Neutrophil (primary cell): ENCODE measurements around the gene SH3GL2.

Experiments used
- H3K27ac ChIP-seq: fragments of 200-600 bp; sonication (generic); 2 replicates; pipeline ENCODE4 v1.5.1; 2016; ENCODE audit warnings: mild to moderate bottlenecking, moderate library complexity
- H3K27me3 ChIP-seq: fragments of 200-600 bp; sonication (generic); 2 replicates; pipeline ENCODE4 v1.6.0; 2016; ENCODE audit warnings: mild to moderate bottlenecking
- H3K36me3 ChIP-seq: fragments of 200-600 bp; sonication (generic); 2 replicates; pipeline ENCODE4 v1.5.1; 2017
- H3K4me1 ChIP-seq, 2 experiments: fragments of 200-600 bp in 1 of 2; sonication (generic) in 1 of 2; 1 replicate in 1 of 2; 2 replicates in 1 of 2; pipeline versions ENCODE4 v1.5.1 to v1.6.1; 2013 to 2016; ENCODE audit warnings: low read depth in 1 of 2, low read length in 1 of 2, mild to moderate bottlenecking in 1 of 2, moderate library complexity in 1 of 2; ENCODE audit not compliant: control insufficient read depth in 1 of 2, insufficient read depth in 1 of 2
- H3K4me3 ChIP-seq, 2 experiments: fragments of 200-600 bp in 1 of 2; sonication (generic) in 1 of 2; 1 replicate in 1 of 2; 2 replicates in 1 of 2; pipeline ENCODE4 v1.5.1; 2013 to 2016; ENCODE audit warnings: low read depth in 1 of 2, low read length in 1 of 2, mild to moderate bottlenecking in 1 of 2, moderate library complexity in 1 of 2
- H3K9me3 ChIP-seq: fragments of 200-600 bp; sonication (generic); 2 replicates; pipeline ENCODE4 v1.5.1; 2016
- TF ChIP-seq, protein P1 (sequence below): fragments of 200-600 bp; sonication (generic); IDR thresholded peaks from 2 replicates; pipeline ENCODE4 v1.5.1; 2016; ENCODE audit warnings: antibody characterized with exemption

The SH3GL2 gene

DNA sequence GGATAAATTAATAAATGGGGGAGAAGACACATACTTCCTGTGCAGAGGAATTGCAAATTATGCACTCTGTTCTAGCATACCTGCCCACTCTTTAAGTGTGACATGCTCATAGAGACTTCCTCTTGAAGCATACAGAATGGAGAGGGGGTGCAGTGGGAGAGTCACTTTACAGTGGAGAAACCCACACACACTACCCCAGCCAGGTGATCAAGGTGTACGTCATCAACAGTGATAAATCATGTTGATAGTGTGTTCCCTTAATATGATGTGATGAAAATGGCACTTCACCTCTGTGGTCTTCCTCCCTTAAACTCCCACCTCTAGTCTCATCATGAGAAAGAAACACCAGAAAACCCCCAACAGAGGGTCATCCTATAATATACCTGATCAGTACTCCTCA, 110.0 kb downstream of the SH3GL2 start:
- Histone ChIP-seq H3K27me3 (no peaks in the 10 kb centered on the region), H3K36me3 (no peaks in the 10 kb centered on the region), H3K4me3 (no peak overlapping the region), H3K4me1 (no peaks in the 10 kb centered on the region), H3K27ac (no peak overlapping the region), H3K9me3 (no peaks in the 10 kb centered on the region)
- TF ChIP-seq, protein P1, sequence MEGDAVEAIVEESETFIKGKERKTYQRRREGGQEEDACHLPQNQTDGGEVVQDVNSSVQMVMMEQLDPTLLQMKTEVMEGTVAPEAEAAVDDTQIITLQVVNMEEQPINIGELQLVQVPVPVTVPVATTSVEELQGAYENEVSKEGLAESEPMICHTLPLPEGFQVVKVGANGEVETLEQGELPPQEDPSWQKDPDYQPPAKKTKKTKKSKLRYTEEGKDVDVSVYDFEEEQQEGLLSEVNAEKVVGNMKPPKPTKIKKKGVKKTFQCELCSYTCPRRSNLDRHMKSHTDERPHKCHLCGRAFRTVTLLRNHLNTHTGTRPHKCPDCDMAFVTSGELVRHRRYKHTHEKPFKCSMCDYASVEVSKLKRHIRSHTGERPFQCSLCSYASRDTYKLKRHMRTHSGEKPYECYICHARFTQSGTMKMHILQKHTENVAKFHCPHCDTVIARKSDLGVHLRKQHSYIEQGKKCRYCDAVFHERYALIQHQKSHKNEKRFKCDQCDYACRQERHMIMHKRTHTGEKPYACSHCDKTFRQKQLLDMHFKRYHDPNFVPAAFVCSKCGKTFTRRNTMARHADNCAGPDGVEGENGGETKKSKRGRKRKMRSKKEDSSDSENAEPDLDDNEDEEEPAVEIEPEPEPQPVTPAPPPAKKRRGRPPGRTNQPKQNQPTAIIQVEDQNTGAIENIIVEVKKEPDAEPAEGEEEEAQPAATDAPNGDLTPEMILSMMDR: no peak

DNA sequence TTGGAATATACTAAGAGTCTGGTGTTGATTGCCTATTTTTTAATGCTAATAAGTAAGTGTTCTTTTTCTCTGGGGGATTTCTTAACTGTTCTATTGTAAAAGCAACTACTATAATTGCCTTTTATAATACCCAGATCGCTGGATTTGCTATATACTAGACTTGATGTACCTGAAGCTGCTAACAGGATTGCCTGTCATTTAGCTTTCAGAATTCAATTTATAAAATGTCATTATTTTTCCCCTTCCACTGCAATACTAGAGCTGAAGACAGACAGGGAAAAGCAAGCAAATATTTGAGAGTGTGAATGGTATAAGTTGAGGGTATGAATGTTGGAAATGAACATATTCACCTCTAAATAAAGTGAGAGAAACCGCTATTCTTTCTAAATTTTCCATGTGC, 115.5 kb downstream of the SH3GL2 start:
- no peaks in the 10 kb centered on the region for H3K4me1 ChIP-seq
- H3K9me3 ChIP-seq: no peaks in the 10 kb centered on the region
- TF ChIP-seq, protein P1: no peak
- no peaks in the 10 kb centered on the region for H3K27me3 ChIP-seq
- no peak overlapping the region for H3K27ac ChIP-seq
- no peak overlapping the region for H3K4me3 ChIP-seq
- H3K36me3 ChIP-seq: no peaks in the 10 kb centered on the region

DNA sequence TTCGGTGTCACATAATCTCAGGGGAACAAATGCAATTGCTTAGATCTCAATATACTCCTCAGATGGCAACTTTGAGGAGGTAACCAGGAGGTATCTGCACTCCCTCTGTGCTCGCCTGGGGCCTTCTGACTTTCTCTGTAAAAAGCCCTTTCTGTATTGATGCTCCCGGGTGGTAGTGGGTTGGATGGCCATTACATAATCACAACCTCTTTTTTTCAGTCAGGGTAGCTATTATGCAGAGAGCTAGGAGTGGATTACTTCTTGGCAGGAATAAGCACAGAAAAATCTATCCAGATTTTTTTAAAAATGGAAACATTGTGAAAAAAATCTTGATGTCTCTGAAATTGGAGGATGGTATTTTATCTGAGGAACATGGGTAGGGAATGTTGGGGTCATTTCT, 116.6 kb downstream of the SH3GL2 start:
- H3K27me3 ChIP-seq: no peaks in the 10 kb centered on the region
- no peaks in the 10 kb centered on the region for H3K36me3 ChIP-seq
- H3K4me3 ChIP-seq: no peak overlapping the region
- H3K9me3 ChIP-seq: no peaks in the 10 kb centered on the region
- H3K4me1 ChIP-seq: no peaks in the 10 kb centered on the region
- TF ChIP-seq, protein P1: no peak
- H3K27ac ChIP-seq: no peak overlapping the region

DNA sequence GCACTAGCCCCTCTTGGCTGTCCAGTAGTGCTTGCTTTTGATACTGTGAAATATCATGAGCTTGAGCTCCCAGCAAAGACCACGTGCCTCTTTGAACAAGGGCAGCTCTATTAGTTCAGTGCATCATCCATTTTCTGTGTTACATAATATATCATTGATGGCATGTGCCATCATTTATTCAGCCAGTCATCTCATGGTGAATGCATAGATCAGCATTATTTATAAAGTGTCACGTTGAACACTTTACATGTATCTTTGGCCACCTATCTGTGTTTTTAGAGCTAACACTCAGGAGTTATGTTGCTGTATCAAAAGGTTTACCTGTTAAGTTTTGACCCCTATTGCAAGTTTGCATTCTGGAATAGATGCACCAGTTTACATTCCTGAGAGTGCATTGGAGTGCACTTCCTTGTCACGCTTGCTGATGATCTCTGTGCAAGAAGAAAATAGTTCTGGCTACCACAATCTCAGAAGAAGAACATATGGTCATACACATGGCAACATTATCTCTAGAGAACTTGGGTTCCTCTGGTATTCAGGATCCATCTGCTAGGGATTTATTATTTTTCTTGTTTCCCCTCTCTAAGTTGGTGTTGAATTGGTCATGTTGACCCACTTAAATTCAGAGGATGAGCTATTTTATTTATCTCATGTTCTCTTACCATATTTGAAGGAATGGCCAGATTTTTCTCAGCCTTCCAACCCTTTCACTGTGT, 120.9 kb downstream of the SH3GL2 start:
- Histone ChIP-seq H3K4me1 (no peaks in the 10 kb centered on the region), H3K4me3 (no peak overlapping the region), H3K9me3 (no peaks in the 10 kb centered on the region), H3K27me3 (no peaks in the 10 kb centered on the region), H3K27ac (no peak overlapping the region), H3K36me3 (no peaks in the 10 kb centered on the region)
- TF ChIP-seq, protein P1: no peak

DNA sequence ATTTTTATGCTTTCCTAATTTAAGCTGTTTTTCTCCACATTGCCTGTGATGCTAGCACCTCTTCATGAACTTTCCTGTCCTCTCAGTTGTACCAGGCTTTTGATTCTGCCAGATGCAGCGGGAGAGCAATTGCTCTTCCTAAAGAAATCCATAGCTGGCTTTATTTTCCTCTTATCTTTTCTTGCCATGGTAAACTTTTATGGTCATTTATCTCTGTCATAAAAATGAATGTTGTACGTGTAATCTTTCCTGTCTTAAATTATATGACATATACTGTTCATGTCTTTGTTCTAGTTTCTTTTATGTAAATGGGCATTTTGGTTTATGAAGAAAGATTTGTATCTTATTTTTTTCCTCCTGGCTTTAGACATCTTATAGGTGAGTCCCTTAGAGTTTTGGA, 127.5 kb downstream of the SH3GL2 start:
- no peaks in the 10 kb centered on the region for H3K27me3 ChIP-seq
- TF ChIP-seq, protein P1: no peak

More for the DNA sequence above, 127.5 kb downstream of the SH3GL2 start:
- no peak overlapping the region for H3K27ac ChIP-seq
- H3K4me3 ChIP-seq: no peak overlapping the region
- H3K36me3 ChIP-seq: no peaks in the 10 kb centered on the region
- no peaks in the 10 kb centered on the region for H3K4me1 ChIP-seq
- H3K9me3 ChIP-seq: no peaks in the 10 kb centered on the region
